HT-29 (cell line): Measurements from ENCODE around the gene RPL12. TPM values are rescaled to one million over a fixed set of nuclear protein-coding genes. Genes with fewer than 3 reads are reported as not detected.
"Not testable (repeated sequence)": the region's sequence is repeated elsewhere in the genome, so short reads cannot be mapped to it uniquely, and the experiment has no call there.

Source experiments
- DNase-seq: peaks from one replicate; pipeline ENCODE4 v3.0.0-alpha.2; 2015; ENCODE audit warnings: low spot score
- total RNA-seq: library from RNA; depleted of rRNA; stranded (reverse); fragments of >200 nt; shearing (Covaris generic); gene quantifications from 2 replicates; pipeline ENCODE4 v1.2.3, GENCODE V29; 2014

Gene RPL12
- total RNA-seq, 1 experiment from 2014 or later: 1,249 TPM

GRCh38 chr9:127470662-127471061 is 19.5 kb upstream of the RPL12 start:
- no peak for DNase-seq

GRCh38 chr9:127467621-127468020 is 16.4 kb upstream of the RPL12 start:
- DNase-seq: no peak

- not testable (repeated sequence) for DNase-seq
Observed at GRCh38 chr9:127466407-127466917, 15.3 kb upstream of the RPL12 start.

- no peak for DNase-seq
Observed at GRCh38 chr9:127463911-127464310, 12.7 kb upstream of the RPL12 start.

GRCh38 chr9:127463382-127463781 is 12.2 kb upstream of the RPL12 start:
- DNase-seq: no peak

- no peak for DNase-seq
Observed at GRCh38 chr9:127458921-127459320, 7.7 kb upstream of the RPL12 start.

GRCh38 chr9:127457191-127457878 is 6.1 kb upstream of the RPL12 start:
- DNase-seq: no peak

GRCh38 chr9:127455324-127455992 is 4.3 kb upstream of the RPL12 start:
- DNase-seq: peak; percentile 41

- peak; percentile 62 for DNase-seq
Observed at GRCh38 chr9:127452691-127453090, 1.5 kb upstream of the RPL12 start.

- peak; percentile 61 for DNase-seq
Observed at GRCh38 chr9:127451858-127452656, 851 bp upstream of the RPL12 start.

- peak; percentile 65 for DNase-seq
Observed at GRCh38 chr9:127451608-127451857, 327 bp upstream of the RPL12 start.

- peak; percentile 34 for DNase-seq
Observed at GRCh38 chr9:127450243-127450760, 904 bp downstream of the RPL12 start.

- no peak for DNase-seq
Observed at GRCh38 chr9:127449332-127449966, 1.8 kb downstream of the RPL12 start.

- DNase-seq: no peak
Observed at GRCh38 chr9:127448112-127448805, 2.9 kb downstream of the RPL12 start.

- no peak for DNase-seq
Observed at GRCh38 chr9:127447416-127448111, 3.6 kb downstream of the RPL12 start.

GRCh38 chr9:127446713-127447415 is 4.3 kb downstream of the RPL12 start:
- DNase-seq: peak; percentile 29

GRCh38 chr9:127445851-127446712 is 5.1 kb downstream of the RPL12 start:
- DNase-seq: peak; percentile 36

- peak; percentile 32 for DNase-seq
Observed at GRCh38 chr9:127444921-127445850, 6.0 kb downstream of the RPL12 start.
